ENCODE measurements around the gene CHRNA4.

DNA sequence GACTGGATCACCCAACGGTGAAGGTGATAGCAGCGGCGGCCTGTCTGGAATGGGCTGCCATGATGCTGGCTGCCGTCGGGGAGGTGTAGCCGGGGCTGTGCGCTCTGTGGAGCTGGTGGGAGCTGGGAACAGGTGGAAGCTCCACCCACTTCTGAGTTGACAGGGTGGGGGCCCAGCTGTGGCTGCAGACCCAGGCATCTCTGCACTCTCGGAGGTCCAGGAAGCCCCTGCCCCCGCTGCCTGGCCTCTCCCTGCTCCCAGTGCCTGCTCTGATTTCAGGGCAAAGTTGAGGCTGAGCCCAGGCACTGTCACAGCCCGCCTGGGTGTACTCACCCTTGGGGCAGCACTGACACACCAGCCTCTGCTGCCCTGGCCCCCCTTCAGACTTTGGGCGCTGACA lies 18.1 kb upstream of the CHRNA4 start:
- TF ChIP-seq, protein P1, sequence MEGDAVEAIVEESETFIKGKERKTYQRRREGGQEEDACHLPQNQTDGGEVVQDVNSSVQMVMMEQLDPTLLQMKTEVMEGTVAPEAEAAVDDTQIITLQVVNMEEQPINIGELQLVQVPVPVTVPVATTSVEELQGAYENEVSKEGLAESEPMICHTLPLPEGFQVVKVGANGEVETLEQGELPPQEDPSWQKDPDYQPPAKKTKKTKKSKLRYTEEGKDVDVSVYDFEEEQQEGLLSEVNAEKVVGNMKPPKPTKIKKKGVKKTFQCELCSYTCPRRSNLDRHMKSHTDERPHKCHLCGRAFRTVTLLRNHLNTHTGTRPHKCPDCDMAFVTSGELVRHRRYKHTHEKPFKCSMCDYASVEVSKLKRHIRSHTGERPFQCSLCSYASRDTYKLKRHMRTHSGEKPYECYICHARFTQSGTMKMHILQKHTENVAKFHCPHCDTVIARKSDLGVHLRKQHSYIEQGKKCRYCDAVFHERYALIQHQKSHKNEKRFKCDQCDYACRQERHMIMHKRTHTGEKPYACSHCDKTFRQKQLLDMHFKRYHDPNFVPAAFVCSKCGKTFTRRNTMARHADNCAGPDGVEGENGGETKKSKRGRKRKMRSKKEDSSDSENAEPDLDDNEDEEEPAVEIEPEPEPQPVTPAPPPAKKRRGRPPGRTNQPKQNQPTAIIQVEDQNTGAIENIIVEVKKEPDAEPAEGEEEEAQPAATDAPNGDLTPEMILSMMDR (conservative IDR thresholded peaks at IDR 0.05; ENCODE audit: low read depth, low read length): no peak
- TF ChIP-seq, protein P2, sequence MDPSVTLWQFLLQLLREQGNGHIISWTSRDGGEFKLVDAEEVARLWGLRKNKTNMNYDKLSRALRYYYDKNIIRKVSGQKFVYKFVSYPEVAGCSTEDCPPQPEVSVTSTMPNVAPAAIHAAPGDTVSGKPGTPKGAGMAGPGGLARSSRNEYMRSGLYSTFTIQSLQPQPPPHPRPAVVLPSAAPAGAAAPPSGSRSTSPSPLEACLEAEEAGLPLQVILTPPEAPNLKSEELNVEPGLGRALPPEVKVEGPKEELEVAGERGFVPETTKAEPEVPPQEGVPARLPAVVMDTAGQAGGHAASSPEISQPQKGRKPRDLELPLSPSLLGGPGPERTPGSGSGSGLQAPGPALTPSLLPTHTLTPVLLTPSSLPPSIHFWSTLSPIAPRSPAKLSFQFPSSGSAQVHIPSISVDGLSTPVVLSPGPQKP (IDR thresholded peaks at IDR 0.05; ENCODE audit: borderline replicate concordance, low read depth, low read length): no peak
- TF ChIP-seq POLR2A (IDR thresholded peaks at IDR 0.05; ENCODE audit: low read depth, low read length): no peak
- no peak for TF ChIP-seq FOS (IDR thresholded peaks at IDR 0.05; ENCODE audit: low read depth, low read length)
